Erythroblast (primary cell): ENCODE measurements around the gene STAMBP.

Experiments used
- GATA1 ChIP-seq: IDR thresholded peaks from 2 replicates; pipeline ENCODE4 v1.6.1; 2011; ENCODE audit warnings: low read depth, mild to moderate bottlenecking, control low read depth, low read length, moderate library complexity
- POLR2A ChIP-seq: IDR thresholded peaks from 2 replicates; pipeline ENCODE4 v1.6.1; 2011; ENCODE audit warnings: mild to moderate bottlenecking, low read length

DNA sequence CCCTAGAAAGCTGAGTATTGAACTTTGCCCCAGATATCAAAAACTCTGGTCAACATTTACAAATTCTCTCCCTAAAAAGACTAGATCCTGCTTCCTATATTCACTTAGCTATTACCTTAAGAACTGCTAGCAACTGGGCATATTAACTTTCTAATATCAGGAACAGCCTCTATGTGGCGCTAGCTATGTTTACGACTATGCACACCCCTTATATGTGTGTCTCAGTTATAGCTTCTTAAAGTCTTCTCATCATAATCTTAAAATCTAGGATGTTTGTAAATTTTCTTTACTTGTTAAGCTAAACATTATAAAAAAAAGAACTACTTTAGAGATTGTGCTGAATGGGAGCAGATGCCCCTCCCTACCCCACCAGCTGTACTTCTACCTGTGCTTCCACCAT lies 1.7 kb upstream of the STAMBP start:
- TF ChIP-seq POLR2A (no peak), GATA1 (no peak)
